Calu3 (cell line): ENCODE measurements around the gene MLKL. TPM values are rescaled to one million over a fixed set of nuclear protein-coding genes. Genes with fewer than 3 reads are reported as not detected.

Source experiments
- BruUV-seq: library from RNA; stranded (reverse); fragments of 400-500 nt; replicated peaks from 2 replicates; lab custom pipeline; 2021; lab: Mats Ljungman, UMichigan
- CTCF ChIA-PET: fragments of 300-600 bp; sonication (Branson Sonifier 250); formaldehyde crosslinking; loops from one replicate; lab custom pipeline; 2022; ENCODE audit warnings: antibody characterized with exemption; lab: Charles Lee
- DNase-seq: peaks from one replicate; pipeline ENCODE4 v3.0.0; 2022
- H3K27ac Mint-ChIP-seq: one replicate; pipeline ENCODE4 v1.8.0; 2022; ENCODE audit warnings: mixed read lengths; ENCODE audit not compliant: unreplicated experiment
- H3K27me3 Mint-ChIP-seq: one replicate; pipeline ENCODE4 v1.8.0; 2022; ENCODE audit warnings: mixed read lengths; ENCODE audit not compliant: unreplicated experiment
- H3K36me3 Mint-ChIP-seq: one replicate; pipeline ENCODE4 v1.8.0; 2022; ENCODE audit warnings: mild to moderate bottlenecking, moderate library complexity, mixed read lengths; ENCODE audit not compliant: insufficient read depth, unreplicated experiment
- H3K4me1 Mint-ChIP-seq: one replicate; pipeline ENCODE4 v1.8.0; 2022; ENCODE audit warnings: mild to moderate bottlenecking, low read depth, mixed read lengths; ENCODE audit not compliant: unreplicated experiment
- H3K4me3 Mint-ChIP-seq: one replicate; pipeline ENCODE4 v1.8.0; 2022; ENCODE audit warnings: mild to moderate bottlenecking, low read depth, moderate library complexity, mixed read lengths; ENCODE audit not compliant: unreplicated experiment
- H3K9me3 Mint-ChIP-seq: one replicate; pipeline ENCODE4 v1.8.0; 2022; ENCODE audit warnings: low read depth, mixed read lengths; ENCODE audit not compliant: unreplicated experiment
- CTCF ChIP-seq: fragments of 200-600 bp; IDR thresholded peaks from one replicate; pipeline ENCODE4 v1.8.0; 2022; ENCODE audit warnings: antibody characterized with exemption; ENCODE audit not compliant: unreplicated experiment
- intact Hi-C: fragments of 100-400 bp; cut with micrococcal nuclease; formaldehyde crosslinking; loops from one replicate; pipeline ENCODE4 v1.10.0; 2022; ENCODE audit not compliant: unreplicated experiment
- total RNA-seq: library from RNA; stranded (reverse); gene quantifications from 2 replicates; pipeline ENCODE4 v1.2.3, GENCODE V29; 2022

Gene MLKL
- total RNA-seq, 1 experiment from 2014 or later = 38.8 TPM

- BruUV-seq = no TSS peak
- no peak for TF ChIP-seq CTCF
- DNase-seq = no peak
- peaks cover 37% of the 10 kb centered on the region for H3K4me1 Mint-ChIP-seq
- no peak overlapping the region for H3K4me3 Mint-ChIP-seq
- intact Hi-C loops = no loop called here
- H3K27me3 Mint-ChIP-seq = no peaks in the 10 kb centered on the region
- H3K36me3 Mint-ChIP-seq = peaks cover 39% of the 10 kb centered on the region
- CTCF ChIA-PET = interaction anchor here (1.1 kb wide), 1 partner anchor 28 kb away, joined by 3 read pairs; no protein-coding TSS in a partner anchor
- H3K27ac Mint-ChIP-seq = no peak overlapping the region
- no peaks in the 10 kb centered on the region for H3K9me3 Mint-ChIP-seq
These were observed 32.2 kb upstream of the MLKL start for GRCh38 chr16:74732707-74733350.

- peak overlapping the region; percentile 18 for H3K27ac Mint-ChIP-seq
- no TSS peak for BruUV-seq
- no peaks in the 10 kb centered on the region for H3K9me3 Mint-ChIP-seq
- H3K27me3 Mint-ChIP-seq = no peaks in the 10 kb centered on the region
- intact Hi-C loops = no loop called here
- TF ChIP-seq CTCF = no peak
- CTCF ChIA-PET = interaction anchor here (1.0 to 1.1 kb wide), 2 partner anchors 9 to 28 kb away, joined by 3 read pairs; no protein-coding TSS in a partner anchor
- H3K36me3 Mint-ChIP-seq = peaks cover 41% of the 10 kb centered on the region
- no peak for DNase-seq
- peaks cover 28% of the 10 kb centered on the region for H3K4me1 Mint-ChIP-seq
- H3K4me3 Mint-ChIP-seq = no peak overlapping the region
These were observed 31.3 kb upstream of the MLKL start for GRCh38 chr16:74731853-74732477.

GRCh38 chr16:74729783-74730683 lies 29.4 kb upstream of the MLKL start:
- peaks cover 56% of the 10 kb centered on the region for H3K36me3 Mint-ChIP-seq
- intact Hi-C loops = loop anchor here (1.0 kb wide), 1 partner anchor 44 kb away; the partner anchor contains the start of gene FA2H
- no TSS peak for BruUV-seq
- CTCF ChIA-PET = interaction anchor here (0.7 to 1.6 kb wide), 8 partner anchors 11 to 133 kb away, joined by 3 to 10 read pairs (median 4); partner anchors contain the start of genes FA2H and MLKL
- H3K27me3 Mint-ChIP-seq = no peaks in the 10 kb centered on the region
- H3K27ac Mint-ChIP-seq = peak overlapping the region; percentile 18
- peak; percentile 78 for DNase-seq
- no peaks in the 10 kb centered on the region for H3K9me3 Mint-ChIP-seq
- peaks cover 27% of the 10 kb centered on the region for H3K4me1 Mint-ChIP-seq
- no peak for TF ChIP-seq CTCF
- H3K4me3 Mint-ChIP-seq = peak overlapping the region; percentile 11

- CTCF ChIA-PET = no interaction called here
- BruUV-seq = no TSS peak
These were observed 27.2 kb upstream of the MLKL start for GRCh38 chr16:74727903-74728302.

More at GRCh38 chr16:74727903-74728302, 27.2 kb upstream of the MLKL start:
- Mint-ChIP-seq H3K36me3 (peaks cover 55% of the 10 kb centered on the region), H3K27me3 (no peaks in the 10 kb centered on the region), H3K4me3 (no peak overlapping the region), H3K4me1 (peaks cover 27% of the 10 kb centered on the region), H3K27ac (no peak overlapping the region), H3K9me3 (no peaks in the 10 kb centered on the region)
- no peak for TF ChIP-seq CTCF
- DNase-seq = no peak
- intact Hi-C loops = no loop called here
